HCT116 (cell line): Measurements from ENCODE around the gene WNT11. TPM values are rescaled to one million over a fixed set of nuclear protein-coding genes. Genes with fewer than 3 reads are reported as not detected.
A peak's percentile ranks its signal among the peaks of the same experiment; 100 is the strongest.

Experiments used
- ATAC-seq: fragments of 200-7000 bp; cut with Tn5 transposase; 2 replicates; pipeline ENCODE4 v1.9.1; 2020; ENCODE audit warnings: mild to moderate bottlenecking, moderate library complexity
- BruUV-seq: library from RNA; stranded (reverse); fragments of 400-500 nt; replicated peaks from 2 replicates; lab custom pipeline; 2021; lab: Mats Ljungman, UMichigan
- CTCF ChIA-PET: fragments of 300-600 bp; sonication (Branson Sonifier 250); formaldehyde crosslinking; loops from one replicate; lab custom pipeline; 2021; ENCODE audit warnings: antibody characterized with exemption; lab: Charles Lee
- POLR2A ChIA-PET: fragments of 300-600, 350-600 bp; sonication (Branson Sonifier 250); formaldehyde crosslinking; loops from one replicate; lab custom pipeline; 2021; ENCODE audit warnings: antibody characterized with exemption; lab: Charles Lee
- RAD21 ChIA-PET, 2 experiments: fragments of 300-600 bp; sonication (Branson Sonifier 250); formaldehyde crosslinking; loops; one replicate each; lab custom pipeline; 2023; ENCODE audit warnings: low total read pairs in 2 of 2; ENCODE audit not compliant: uncharacterized antibody in 2 of 2, unreplicated experiment in 2 of 2, low non-redundant PET in 1 of 2; lab: Charles Lee
- DNase-seq: peaks from one replicate; pipeline ENCODE4 v3.0.0-alpha.2; 2010; ENCODE audit warnings: low read depth, low spot score
- H2AFZ ChIP-seq: fragments of 200-600 bp; shearing (Covaris generic), sonication (generic); 2 replicates; pipeline ENCODE4 v1.6.1; 2017; ENCODE audit warnings: low read depth, mixed run types, mixed read lengths, antibody characterized with exemption, low read length; ENCODE audit not compliant: poor library complexity, severe bottlenecking
- H3K27ac ChIP-seq: 2 replicates; pipeline ENCODE4 v1.5.1; 2012; ENCODE audit warnings: low read depth, low read length
- H3K27me3 ChIP-seq: fragments of 200-600 bp; sonication (generic); 2 replicates; pipeline ENCODE4 v1.6.1; 2016; ENCODE audit warnings: mixed run types, low read length, mixed read lengths; ENCODE audit not compliant: insufficient read depth
- H3K36me3 ChIP-seq, 2 experiments: fragments of 200-500 bp in 1 of 2; fragments of 200-600 bp in 1 of 2; sonication (Bioruptor generic) in 1 of 2; sonication (generic) in 1 of 2; 2 replicates each; pipeline versions ENCODE4 v1.5.1 to v1.6.1; 2014 to 2016; ENCODE audit warnings: low read length in 2 of 2, inconsistent platforms in 1 of 2, mixed read lengths in 1 of 2, mixed run types in 1 of 2; ENCODE audit not compliant: insufficient read depth in 2 of 2, control insufficient read depth in 1 of 2
- H3K4me1 ChIP-seq, 2 experiments: fragments of 200-600 bp in 1 of 2; sonication (generic) in 1 of 2; 2 replicates each; pipeline versions ENCODE4 v1.5.1 to v1.6.1; 2012 to 2017; ENCODE audit warnings: low read length in 2 of 2, inconsistent platforms in 1 of 2, mild to moderate bottlenecking in 1 of 2, mixed read lengths in 1 of 2, mixed run types in 1 of 2, moderate library complexity in 1 of 2; ENCODE audit not compliant: insufficient read depth in 2 of 2, control insufficient read depth in 1 of 2
- H3K4me2 ChIP-seq: fragments of 200-600 bp; sonication (generic); 2 replicates; pipeline ENCODE4 v1.6.1; 2017; ENCODE audit warnings: mixed run types, low read length, mixed read lengths
- H3K4me3 ChIP-seq, 2 experiments: fragments of 200-600 bp in 1 of 2; sonication (generic) in 1 of 2; replicated peaks in 1 of 2; 2 replicates each; pipeline ENCODE4 v1.5.1; 2011 to 2016; ENCODE audit warnings: low read length in 2 of 2, control low read depth in 1 of 2, low read depth in 1 of 2, mild to moderate bottlenecking in 1 of 2, mixed read lengths in 1 of 2, mixed run types in 1 of 2
- H3K79me2 ChIP-seq: fragments of 200-600 bp; sonication (generic); 2 replicates; pipeline ENCODE4 v1.6.1; 2017; ENCODE audit warnings: mild to moderate bottlenecking, mixed run types, low read length, moderate library complexity, mixed read lengths; ENCODE audit not compliant: insufficient read depth
- H3K9ac ChIP-seq: fragments of 200-600 bp; sonication (generic); 2 replicates; pipeline ENCODE4 v1.6.1; 2016; ENCODE audit warnings: low read length, mixed read lengths
- H3K9me2 ChIP-seq: fragments of 200-600 bp; sonication (generic), shearing (Covaris generic); 2 replicates; pipeline ENCODE4 v1.6.1; 2017; ENCODE audit warnings: mixed run types, mild to moderate bottlenecking, moderate library complexity; ENCODE audit not compliant: insufficient read depth
- H3K9me3 ChIP-seq, 2 experiments: fragments of 200-500 bp in 1 of 2; fragments of 200-600 bp in 1 of 2; sonication (Bioruptor generic) in 1 of 2; sonication (generic) in 1 of 2; 2 replicates each; pipeline ENCODE4 v1.6.1; 2014 to 2017; ENCODE audit warnings: low read length in 2 of 2, mixed read lengths in 2 of 2, inconsistent platforms in 1 of 2, low read depth in 1 of 2, mild to moderate bottlenecking in 1 of 2, mixed run types in 1 of 2, moderate library complexity in 1 of 2; ENCODE audit not compliant: control insufficient read depth in 1 of 2, insufficient read depth in 1 of 2
- H4K20me1 ChIP-seq: fragments of 200-600 bp; sonication (generic), shearing (Covaris generic); 2 replicates; pipeline ENCODE4 v1.6.1; 2017; ENCODE audit warnings: mixed run types, mild to moderate bottlenecking, moderate library complexity; ENCODE audit not compliant: insufficient read depth
- CBX3 ChIP-seq: IDR thresholded peaks from 2 replicates; pipeline ENCODE4 v1.6.1; 2012; ENCODE audit warnings: low read depth
- CEBPB ChIP-seq: IDR thresholded peaks from 2 replicates; pipeline ENCODE4 v1.6.1; 2012; ENCODE audit warnings: low read depth
- EGR1 ChIP-seq: IDR thresholded peaks from 2 replicates; pipeline ENCODE4 v1.6.1; 2012; ENCODE audit warnings: low read depth
- EZH2phosphoT487 ChIP-seq: fragments of 200-600 bp; IDR thresholded peaks from 2 replicates; pipeline ENCODE4 v1.6.1; 2018; ENCODE audit warnings: antibody characterized with exemption, borderline replicate concordance
- FOSL1 ChIP-seq: IDR thresholded peaks from 2 replicates; pipeline ENCODE4 v1.6.1; 2012; ENCODE audit warnings: low read depth
- JUND ChIP-seq: IDR thresholded peaks from 2 replicates; pipeline ENCODE4 v1.6.1; 2012
- POLR2A ChIP-seq: IDR thresholded peaks from 2 replicates; pipeline ENCODE4 v1.7.0; 2011; ENCODE audit warnings: borderline replicate concordance; ENCODE audit not compliant: insufficient read depth, insufficient read length; ENCODE audit errors: extremely low read depth
- SIN3A ChIP-seq: IDR thresholded peaks from 2 replicates; pipeline ENCODE4 v1.6.1; 2012; ENCODE audit warnings: low read depth
- TCF7L2 ChIP-seq: IDR thresholded peaks from 2 replicates; pipeline ENCODE4 v1.7.0; 2011; ENCODE audit warnings: borderline replicate concordance, inconsistent platforms; ENCODE audit not compliant: insufficient read depth, insufficient read length; ENCODE audit errors: extremely low read depth
- ZNF274 ChIP-seq: fragments of 200-500 bp; sonication (Bioruptor generic); IDR thresholded peaks from 2 replicates; pipeline ENCODE4 v1.6.1; 2014; ENCODE audit warnings: mild to moderate bottlenecking, low read depth, low read length, inconsistent platforms
- intact Hi-C: fragments of 100-400 bp; cut with micrococcal nuclease; formaldehyde crosslinking; loops from 2 replicates; pipeline ENCODE4 v1.10.0; 2022
- total RNA-seq: library from RNA; stranded (reverse); gene quantifications from one replicate; pipeline ENCODE4 v1.2.1, GENCODE V29; 2021; ENCODE audit not compliant: unreplicated experiment
- TF ChIP-seq, protein P1 (sequence below), 3 experiments: fragments of 200-600 bp in 1 of 3; sonication (generic) in 1 of 3; IDR thresholded peaks in 2 of 3; conservative IDR thresholded peaks in 1 of 3; 2 replicates each; pipeline ENCODE4 v1.5.1; 2012 to 2017; ENCODE audit warnings: low read depth in 2 of 3, low read length in 2 of 3, antibody characterized with exemption in 1 of 3, borderline replicate concordance in 1 of 3, control low read depth in 1 of 3, mild to moderate bottlenecking in 1 of 3, mixed read lengths in 1 of 3, mixed run types in 1 of 3, moderate library complexity in 1 of 3; ENCODE audit not compliant: insufficient read depth in 1 of 3
- TF ChIP-seq, protein P2 (sequence below): IDR thresholded peaks from 2 replicates; pipeline ENCODE4 v1.6.1; 2011; ENCODE audit warnings: mild to moderate bottlenecking, low read length, moderate library complexity; ENCODE audit not compliant: insufficient replicate concordance; ENCODE audit errors: extremely low read depth
- TF ChIP-seq, protein P3 (sequence below): IDR thresholded peaks from 2 replicates; pipeline ENCODE4 v1.6.1; 2012
- TF ChIP-seq, protein P4 (sequence below): IDR thresholded peaks from 2 replicates; pipeline ENCODE4 v1.6.1; 2012

The WNT11 gene
- total RNA-seq, 1 experiment from 2014 or later = 1.9 TPM

DNA sequence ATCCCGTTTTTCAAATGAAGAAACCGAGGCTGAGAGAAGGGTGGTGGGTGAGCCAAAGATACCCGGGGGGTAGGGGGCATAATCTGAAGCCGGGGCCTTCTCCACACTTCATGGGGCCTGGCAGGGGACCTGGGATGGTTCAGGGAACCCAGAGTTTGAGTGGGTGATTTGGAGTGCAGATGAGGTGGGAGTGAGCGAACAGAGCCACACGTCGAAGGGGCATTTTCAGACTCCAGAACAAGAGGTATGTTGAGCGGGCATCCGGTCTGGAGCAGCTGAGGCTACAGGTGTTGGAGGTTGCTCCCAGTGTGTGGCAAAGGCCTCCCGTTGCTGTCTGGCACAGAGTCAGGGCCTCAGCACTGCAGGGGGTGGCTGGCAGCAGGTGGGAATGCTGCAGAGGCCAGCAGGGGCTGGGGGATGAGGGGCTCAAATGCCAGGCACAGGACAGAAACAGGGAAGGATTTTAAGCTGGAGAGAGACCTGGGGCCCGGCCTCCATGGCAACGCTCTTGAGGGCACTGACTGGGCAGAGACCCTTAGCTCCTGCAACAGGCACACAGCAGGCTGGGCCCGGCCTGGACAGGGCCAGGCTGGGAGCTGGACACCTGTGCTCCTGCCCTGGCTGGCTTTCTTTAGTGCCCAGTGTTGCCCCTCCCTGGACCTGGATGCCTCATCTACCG lies 46.2 kb downstream of the WNT11 start:
- H3K36me3 ChIP-seq = no peaks in the 10 kb centered on the region
- TF ChIP-seq JUND (no peak), POLR2A (no peak), EZH2phosphoT487 (no peak), ZNF274 (no peak), CBX3 (no peak), CEBPB (no peak), TCF7L2 (no peak), FOSL1 (no peak), EGR1 (no peak), SIN3A (no peak)
- TF ChIP-seq, protein P1, sequence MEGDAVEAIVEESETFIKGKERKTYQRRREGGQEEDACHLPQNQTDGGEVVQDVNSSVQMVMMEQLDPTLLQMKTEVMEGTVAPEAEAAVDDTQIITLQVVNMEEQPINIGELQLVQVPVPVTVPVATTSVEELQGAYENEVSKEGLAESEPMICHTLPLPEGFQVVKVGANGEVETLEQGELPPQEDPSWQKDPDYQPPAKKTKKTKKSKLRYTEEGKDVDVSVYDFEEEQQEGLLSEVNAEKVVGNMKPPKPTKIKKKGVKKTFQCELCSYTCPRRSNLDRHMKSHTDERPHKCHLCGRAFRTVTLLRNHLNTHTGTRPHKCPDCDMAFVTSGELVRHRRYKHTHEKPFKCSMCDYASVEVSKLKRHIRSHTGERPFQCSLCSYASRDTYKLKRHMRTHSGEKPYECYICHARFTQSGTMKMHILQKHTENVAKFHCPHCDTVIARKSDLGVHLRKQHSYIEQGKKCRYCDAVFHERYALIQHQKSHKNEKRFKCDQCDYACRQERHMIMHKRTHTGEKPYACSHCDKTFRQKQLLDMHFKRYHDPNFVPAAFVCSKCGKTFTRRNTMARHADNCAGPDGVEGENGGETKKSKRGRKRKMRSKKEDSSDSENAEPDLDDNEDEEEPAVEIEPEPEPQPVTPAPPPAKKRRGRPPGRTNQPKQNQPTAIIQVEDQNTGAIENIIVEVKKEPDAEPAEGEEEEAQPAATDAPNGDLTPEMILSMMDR (IDR thresholded peaks at IDR 0.05 in 2 of 3, conservative IDR thresholded peaks at IDR 0.05 in 1 of 3; ENCODE audit: borderline replicate concordance in 1 of 3, insufficient read depth in 1 of 3, low read depth in 2 of 3, low read length in 2 of 3) = no peak
- TF ChIP-seq, protein P2, sequence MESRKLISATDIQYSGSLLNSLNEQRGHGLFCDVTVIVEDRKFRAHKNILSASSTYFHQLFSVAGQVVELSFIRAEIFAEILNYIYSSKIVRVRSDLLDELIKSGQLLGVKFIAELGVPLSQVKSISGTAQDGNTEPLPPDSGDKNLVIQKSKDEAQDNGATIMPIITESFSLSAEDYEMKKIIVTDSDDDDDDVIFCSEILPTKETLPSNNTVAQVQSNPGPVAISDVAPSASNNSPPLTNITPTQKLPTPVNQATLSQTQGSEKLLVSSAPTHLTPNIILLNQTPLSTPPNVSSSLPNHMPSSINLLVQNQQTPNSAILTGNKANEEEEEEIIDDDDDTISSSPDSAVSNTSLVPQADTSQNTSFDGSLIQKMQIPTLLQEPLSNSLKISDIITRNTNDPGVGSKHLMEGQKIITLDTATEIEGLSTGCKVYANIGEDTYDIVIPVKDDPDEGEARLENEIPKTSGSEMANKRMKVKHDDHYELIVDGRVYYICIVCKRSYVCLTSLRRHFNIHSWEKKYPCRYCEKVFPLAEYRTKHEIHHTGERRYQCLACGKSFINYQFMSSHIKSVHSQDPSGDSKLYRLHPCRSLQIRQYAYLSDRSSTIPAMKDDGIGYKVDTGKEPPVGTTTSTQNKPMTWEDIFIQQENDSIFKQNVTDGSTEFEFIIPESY = no peak
- TF ChIP-seq, protein P3, sequence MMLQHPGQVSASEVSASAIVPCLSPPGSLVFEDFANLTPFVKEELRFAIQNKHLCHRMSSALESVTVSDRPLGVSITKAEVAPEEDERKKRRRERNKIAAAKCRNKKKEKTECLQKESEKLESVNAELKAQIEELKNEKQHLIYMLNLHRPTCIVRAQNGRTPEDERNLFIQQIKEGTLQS = no peak
- TF ChIP-seq, protein P4, sequence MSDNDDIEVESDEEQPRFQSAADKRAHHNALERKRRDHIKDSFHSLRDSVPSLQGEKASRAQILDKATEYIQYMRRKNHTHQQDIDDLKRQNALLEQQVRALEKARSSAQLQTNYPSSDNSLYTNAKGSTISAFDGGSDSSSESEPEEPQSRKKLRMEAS = no peak
- TF ChIP-seq, all 23 proteins: peak for 0
- no peak overlapping the region for H3K9ac ChIP-seq
- no peak overlapping the region for H2AFZ ChIP-seq
- H3K79me2 ChIP-seq = no peaks in the 10 kb centered on the region
- no peaks in the 10 kb centered on the region for H3K4me1 ChIP-seq
- H3K27me3 ChIP-seq = no peaks in the 10 kb centered on the region
- ATAC-seq = peak; percentile 30; the same call in 1 of the 2 replicates
- H4K20me1 ChIP-seq = no peaks in the 10 kb centered on the region
- no peaks in the 10 kb centered on the region for H3K9me3 ChIP-seq
- DNase-seq = no peak
- no peak overlapping the region for H3K4me3 ChIP-seq
- H3K4me2 ChIP-seq = no peak overlapping the region
- BruUV-seq = no TSS peak
- H3K27ac ChIP-seq = no peak overlapping the region
- POLR2A ChIA-PET = no interaction called here
- H3K9me2 ChIP-seq = no peaks in the 10 kb centered on the region
- RAD21 ChIA-PET = no interaction called here
- intact Hi-C loops = no loop called here
- CTCF ChIA-PET = interaction anchor here (1.1 kb wide), 1 partner anchor 8 kb away, joined by 3 read pairs; no protein-coding TSS in a partner anchor
